H9 (cell line): Measurements from ENCODE around the gene CCDC30. TPM values are rescaled to one million over a fixed set of nuclear protein-coding genes. Genes with fewer than 3 reads are reported as not detected.

Experiments
- DNase-seq: peaks from one replicate; pipeline ENCODE4 v3.0.0-alpha.2; 2017
- H2AFZ ChIP-seq: one replicate; pipeline ENCODE4 v1.6.1; 2013; ENCODE audit warnings: mild to moderate bottlenecking, low read length, control low read depth, moderate library complexity
- H2AK5ac ChIP-seq: 2 replicates; pipeline ENCODE4 v1.6.1; 2013; ENCODE audit warnings: low read length, control low read depth, mixed read lengths; ENCODE audit not compliant: insufficient read length
- H2BK120ac ChIP-seq: one replicate; pipeline ENCODE4 v1.6.1; 2013; ENCODE audit warnings: low read depth, mild to moderate bottlenecking, low read length, control low read depth, inconsistent platforms; ENCODE audit not compliant: poor library complexity, severe bottlenecking
- H2BK12ac ChIP-seq: 2 replicates; pipeline ENCODE4 v1.6.1; 2013; ENCODE audit warnings: low read length, control low read depth, mixed read lengths, low read depth; ENCODE audit not compliant: insufficient read length
- H2BK15ac ChIP-seq: 2 replicates; pipeline ENCODE4 v1.6.1; 2013; ENCODE audit warnings: low read depth, low read length, control low read depth
- H2BK20ac ChIP-seq: one replicate; pipeline ENCODE4 v1.6.1; 2013; ENCODE audit warnings: low read depth, mild to moderate bottlenecking, low read length, control low read depth, inconsistent platforms; ENCODE audit not compliant: poor library complexity, severe bottlenecking
- H2BK5ac ChIP-seq: 2 replicates; pipeline ENCODE4 v1.6.1; 2013; ENCODE audit warnings: low read length, control low read depth, mixed read lengths; ENCODE audit not compliant: insufficient read length
- H3K14ac ChIP-seq: 2 replicates; pipeline ENCODE4 v1.6.1; 2013; ENCODE audit warnings: low read length, control low read depth; ENCODE audit not compliant: insufficient read depth
- H3K18ac ChIP-seq: 2 replicates; pipeline ENCODE4 v1.6.1; 2013; ENCODE audit warnings: low read depth, mild to moderate bottlenecking, mixed read lengths, low read length, control low read depth; ENCODE audit not compliant: insufficient read length
- H3K23ac ChIP-seq: 2 replicates; pipeline ENCODE4 v1.6.1; 2013; ENCODE audit warnings: low read length, control low read depth, mixed read lengths, low read depth; ENCODE audit not compliant: insufficient read length
- H3K23me2 ChIP-seq: 2 replicates; pipeline ENCODE4 v1.6.1; 2013; ENCODE audit warnings: low read depth, mild to moderate bottlenecking, mixed read lengths, low read length, control low read depth; ENCODE audit not compliant: insufficient read length, poor library complexity, severe bottlenecking
- H3K27ac ChIP-seq: 2 replicates; pipeline ENCODE4 v1.5.1; 2013; ENCODE audit warnings: low read length, control low read depth, mixed read lengths, low read depth; ENCODE audit not compliant: insufficient read length
- H3K27me3 ChIP-seq: 2 replicates; pipeline ENCODE4 v1.6.1; 2013; ENCODE audit warnings: low read length, control low read depth, inconsistent platforms; ENCODE audit not compliant: insufficient read depth
- H3K4ac ChIP-seq: 2 replicates; pipeline ENCODE4 v1.6.1; 2013; ENCODE audit warnings: low read depth, mild to moderate bottlenecking, control low read depth, inconsistent platforms, low read length, moderate library complexity
- H3K4me1 ChIP-seq: 2 replicates; pipeline ENCODE4 v1.6.1; 2013; ENCODE audit warnings: low read length, control low read depth, inconsistent platforms; ENCODE audit not compliant: insufficient read depth
- H3K4me2 ChIP-seq: 2 replicates; pipeline ENCODE4 v1.6.1; 2013; ENCODE audit warnings: low read length, control low read depth, mixed read lengths; ENCODE audit not compliant: insufficient read length, insufficient read depth
- H3K56ac ChIP-seq: 2 replicates; pipeline ENCODE4 v1.6.1; 2013; ENCODE audit warnings: low read depth, mild to moderate bottlenecking, mixed read lengths, low read length, control low read depth; ENCODE audit not compliant: insufficient read length
- H3K79me1 ChIP-seq: 2 replicates; pipeline ENCODE4 v1.6.1; 2013; ENCODE audit warnings: low read depth, mild to moderate bottlenecking, moderate library complexity, low read length, control low read depth, inconsistent platforms; ENCODE audit not compliant: insufficient read depth, poor library complexity, severe bottlenecking
- H3K79me2 ChIP-seq: 2 replicates; pipeline ENCODE4 v1.6.1; 2013; ENCODE audit warnings: low read length, control low read depth, inconsistent platforms; ENCODE audit not compliant: insufficient read depth
- H3K9ac ChIP-seq: 2 replicates; pipeline ENCODE4 v1.6.1; 2013; ENCODE audit warnings: low read length, control low read depth, mixed read lengths; ENCODE audit not compliant: insufficient read length; ENCODE audit errors: extremely low read depth
- H3K9me3 ChIP-seq: one replicate; pipeline ENCODE4 v1.6.1; 2013; ENCODE audit warnings: low read depth, low read length, inconsistent platforms; ENCODE audit not compliant: control insufficient read depth
- H3T11ph ChIP-seq: one replicate; pipeline ENCODE4 v1.6.1; 2013; ENCODE audit warnings: mild to moderate bottlenecking, low read length, control low read depth, inconsistent platforms
- H4K20me1 ChIP-seq: one replicate; pipeline ENCODE4 v1.6.1; 2013; ENCODE audit not compliant: control insufficient read depth, insufficient read length, insufficient read depth
- H4K5ac ChIP-seq: 2 replicates; pipeline ENCODE4 v1.6.1; 2013; ENCODE audit warnings: low read depth, mild to moderate bottlenecking, mixed read lengths, low read length, control low read depth; ENCODE audit not compliant: insufficient read length
- H4K8ac ChIP-seq: replicated peaks from 2 replicates; pipeline ENCODE4 v1.6.1; 2013; ENCODE audit warnings: low read length, control low read depth, mixed read lengths, low read depth; ENCODE audit not compliant: insufficient read length
- H4K91ac ChIP-seq: 2 replicates; pipeline ENCODE4 v1.6.1; 2013; ENCODE audit warnings: low read depth, mild to moderate bottlenecking, moderate library complexity, mixed read lengths, low read length, control low read depth; ENCODE audit not compliant: insufficient read length
- H3K27ac Mint-ChIP-seq, 3 experiments: 2 replicates in 2 of 3; 3 replicates in 1 of 3; pipeline ENCODE4 v1.8.0; 2020 to 2021; ENCODE audit warnings: mixed read lengths in 3 of 3, mild to moderate bottlenecking in 1 of 3, moderate library complexity in 1 of 3
- H3K27me3 Mint-ChIP-seq: 2 replicates; pipeline ENCODE4 v1.8.0; 2021; ENCODE audit warnings: low read depth, mild to moderate bottlenecking, moderate library complexity, mixed read lengths
- H3K36me3 Mint-ChIP-seq, 3 experiments: 2 replicates in 2 of 3; 3 replicates in 1 of 3; pipeline ENCODE4 v1.8.0; 2020 to 2021; ENCODE audit warnings: low read depth in 3 of 3, mixed read lengths in 3 of 3; ENCODE audit not compliant: insufficient read depth in 1 of 3
- H3K4me1 Mint-ChIP-seq, 2 experiments: 2 replicates each; pipeline ENCODE4 v1.8.0; 2020; ENCODE audit warnings: mixed read lengths in 2 of 2
- H3K4me3 Mint-ChIP-seq, 2 experiments: 2 replicates in 1 of 2; 3 replicates in 1 of 2; pipeline ENCODE4 v1.8.0; 2020 to 2021; ENCODE audit warnings: mild to moderate bottlenecking in 2 of 2, mixed read lengths in 2 of 2, moderate library complexity in 1 of 2
- H3K9me3 Mint-ChIP-seq, 2 experiments: 2 replicates in 1 of 2; 3 replicates in 1 of 2; pipeline ENCODE4 v1.8.0; 2020; ENCODE audit warnings: mild to moderate bottlenecking in 2 of 2, mixed read lengths in 2 of 2, moderate library complexity in 1 of 2
- CTCF ChIP-seq: fragments of 200-600 bp; sonication (generic); conservative IDR thresholded peaks from 3 replicates; pipeline ENCODE4 v1.8.0; 2021; ENCODE audit warnings: antibody characterized with exemption, mild to moderate bottlenecking
- WGBS: extraction: QIAGEN DNeasy Blood & Tissue Kit; methylation state at CpG from one replicate; pipeline ENCODE4 v1.1.7; 2013; ENCODE audit warnings: missing lambda C conversion rate, low lambda C conversion rate, mixed read lengths; ENCODE audit not compliant: insufficient read length; ENCODE audit errors: extremely low coverage; 5-methylcytosine and 5-hydroxymethylcytosine counted together
- total RNA-seq: library from RNA; stranded (reverse); gene quantifications from 2 replicates; pipeline ENCODE4 v1.2.1, GENCODE V29; 2021

Gene CCDC30
- total RNA-seq, 1 experiment from 2014 or later, result 1.8 TPM

- no peak overlapping the region for H3K4me2 ChIP-seq
- H3K27me3 ChIP-seq, result no peaks in the 10 kb centered on the region
- Mint-ChIP-seq H3K4me3 (no peak overlapping the region), H3K9me3 (peaks cover 64 to 66% of the 10 kb centered on the region in 2 experiments), H3K27me3 (peaks cover 1% of the 10 kb centered on the region), H3K4me1 (no peaks in the 10 kb centered on the region), H3K27ac (no peak overlapping the region), H3K36me3 (peaks cover 18 to 39% (median 19%) of the 10 kb centered on the region in 3 experiments)
- no peak overlapping the region for H2AK5ac ChIP-seq
- H2BK120ac ChIP-seq, result no peak overlapping the region
- H3K79me2 ChIP-seq, result no peaks in the 10 kb centered on the region
- no peak overlapping the region for H2AFZ ChIP-seq
- H3K27ac ChIP-seq, result no peak overlapping the region
- H2BK15ac ChIP-seq, result no peak overlapping the region
- H3K14ac ChIP-seq, result no peak overlapping the region
- no peak overlapping the region for H2BK20ac ChIP-seq
- H3K23ac ChIP-seq, result no peak overlapping the region
- no peak overlapping the region for H3K9ac ChIP-seq
- H3K4ac ChIP-seq, result no peak overlapping the region
- H3K23me2 ChIP-seq, result no peaks in the 10 kb centered on the region
- H4K20me1 ChIP-seq, result no peaks in the 10 kb centered on the region
- no peaks in the 10 kb centered on the region for H3K4me1 ChIP-seq
- no peak overlapping the region for H3T11ph ChIP-seq
- WGBS, result no CpG with 5 or more reads among the region's 2 CpGs
- no peak for DNase-seq
- H4K5ac ChIP-seq, result no peak overlapping the region
- H4K8ac ChIP-seq, result no peak overlapping the region
- H3K18ac ChIP-seq, result no peak overlapping the region
- TF ChIP-seq CTCF, result no peak
- H2BK12ac ChIP-seq, result no peak overlapping the region
- H3K9me3 ChIP-seq, result peaks cover 28% of the 10 kb centered on the region
- no peak overlapping the region for H4K91ac ChIP-seq
- H3K56ac ChIP-seq, result no peak overlapping the region
- H3K79me1 ChIP-seq, result no peaks in the 10 kb centered on the region
- H2BK5ac ChIP-seq, result no peak overlapping the region
Observed at GRCh38 chr1:42504535-42505128, 41.5 kb downstream of the CCDC30 start.
